ENCODE data around the gene NR4A1.

The NR4A1 gene

DNA sequence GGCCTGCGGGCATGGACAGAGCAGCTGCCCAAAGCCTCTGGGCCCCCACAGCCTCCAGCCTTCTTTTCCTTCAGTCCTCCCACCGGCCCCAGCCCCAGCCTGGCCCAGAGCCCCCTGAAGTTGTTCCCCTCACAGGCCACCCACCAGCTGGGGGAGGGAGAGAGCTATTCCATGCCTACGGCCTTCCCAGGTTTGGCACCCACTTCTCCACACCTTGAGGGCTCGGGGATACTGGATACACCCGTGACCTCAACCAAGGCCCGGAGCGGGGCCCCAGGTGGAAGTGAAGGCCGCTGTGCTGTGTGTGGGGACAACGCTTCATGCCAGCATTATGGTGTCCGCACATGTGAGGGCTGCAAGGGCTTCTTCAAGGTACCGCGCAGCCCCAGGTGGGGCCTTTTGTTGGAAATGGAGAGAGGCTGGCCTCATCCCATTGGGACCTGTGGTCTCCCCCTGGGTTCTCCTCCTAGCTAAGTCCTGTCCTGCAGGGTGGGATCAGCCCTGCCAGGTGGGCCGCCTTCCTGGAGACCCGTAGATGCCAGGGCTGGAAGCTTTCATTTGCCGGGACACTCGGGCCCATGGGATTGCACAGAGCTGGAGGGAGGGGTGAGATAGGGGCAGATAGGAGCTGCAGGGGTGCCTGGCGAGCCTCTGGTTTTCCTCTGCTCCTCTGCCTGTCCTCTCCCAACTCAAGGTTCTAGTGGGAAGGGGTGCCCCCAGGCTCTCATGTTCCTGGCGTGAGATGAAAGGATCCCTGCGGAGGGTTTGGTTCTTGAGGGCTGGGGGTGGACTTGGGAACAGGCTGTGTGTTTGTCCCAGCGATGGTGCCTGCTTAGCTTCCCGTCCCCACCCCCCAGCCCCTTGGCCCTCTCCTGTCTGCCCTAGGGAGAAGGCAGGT lies 3.8 kb downstream of the NR4A1 start:
- TF ChIP-seq CTCF (IDR thresholded peaks at IDR 0.05; ENCODE audit: low read depth, low read length): no peak
- in situ Hi-C loops (cut with HindIII; ENCODE audit: low sequenced_read_pairs): no loop called here
- no peak overlapping the region for H3K4me3 ChIP-seq (ENCODE audit: low read depth, low read length)
- DNase-seq (ENCODE audit: low read depth, low spot score): no peak

DNA sequence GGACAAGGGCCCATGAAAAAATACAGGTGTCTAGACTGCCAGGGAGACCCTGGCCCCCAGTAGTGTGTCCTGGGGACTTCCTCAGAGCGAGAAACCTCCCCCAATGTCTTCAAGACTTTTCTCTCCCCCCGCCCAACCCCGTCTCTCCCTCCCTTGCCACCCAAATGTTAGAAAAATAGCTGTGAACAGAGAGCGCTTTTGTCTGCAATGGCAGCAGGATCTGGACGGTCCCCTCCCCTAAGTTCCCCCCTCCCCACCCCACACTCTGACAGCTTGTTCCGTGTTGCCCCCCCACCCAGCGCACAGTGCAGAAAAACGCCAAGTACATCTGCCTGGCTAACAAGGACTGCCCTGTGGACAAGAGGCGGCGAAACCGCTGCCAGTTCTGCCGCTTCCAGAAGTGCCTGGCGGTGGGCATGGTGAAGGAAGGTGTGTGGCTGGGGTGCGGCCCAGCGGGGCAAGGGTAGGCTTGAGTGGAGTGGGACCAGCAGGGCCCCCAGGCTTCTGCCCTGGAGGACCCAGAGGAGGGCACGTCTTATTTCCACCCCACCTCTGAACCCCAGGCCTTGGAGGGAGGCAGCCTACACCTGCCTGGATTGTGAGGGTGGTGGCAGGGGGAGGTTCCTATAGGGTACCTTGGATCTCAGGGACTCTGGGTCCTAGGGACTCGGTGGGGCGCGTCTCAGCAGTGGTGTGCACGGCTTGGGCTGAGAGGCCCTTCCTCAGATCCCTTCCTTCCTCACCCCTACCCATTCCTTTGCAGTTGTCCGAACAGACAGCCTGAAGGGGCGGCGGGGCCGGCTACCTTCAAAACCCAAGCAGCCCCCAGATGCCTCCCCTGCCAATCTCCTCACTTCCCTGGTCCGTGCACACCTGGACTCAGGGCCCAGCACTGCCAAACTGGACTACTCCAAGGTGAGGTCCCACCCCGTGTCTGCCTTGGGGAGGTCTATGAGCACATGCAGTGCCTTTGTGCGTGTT lies 4.8 kb downstream of the NR4A1 start:
- in situ Hi-C loops (cut with HindIII; ENCODE audit: low sequenced_read_pairs): no loop called here
- TF ChIP-seq CTCF (IDR thresholded peaks at IDR 0.05; ENCODE audit: low read depth, low read length): no peak
- no peak overlapping the region for H3K4me3 ChIP-seq (ENCODE audit: low read depth, low read length)
- no peak for DNase-seq (ENCODE audit: low read depth, low spot score)

DNA sequence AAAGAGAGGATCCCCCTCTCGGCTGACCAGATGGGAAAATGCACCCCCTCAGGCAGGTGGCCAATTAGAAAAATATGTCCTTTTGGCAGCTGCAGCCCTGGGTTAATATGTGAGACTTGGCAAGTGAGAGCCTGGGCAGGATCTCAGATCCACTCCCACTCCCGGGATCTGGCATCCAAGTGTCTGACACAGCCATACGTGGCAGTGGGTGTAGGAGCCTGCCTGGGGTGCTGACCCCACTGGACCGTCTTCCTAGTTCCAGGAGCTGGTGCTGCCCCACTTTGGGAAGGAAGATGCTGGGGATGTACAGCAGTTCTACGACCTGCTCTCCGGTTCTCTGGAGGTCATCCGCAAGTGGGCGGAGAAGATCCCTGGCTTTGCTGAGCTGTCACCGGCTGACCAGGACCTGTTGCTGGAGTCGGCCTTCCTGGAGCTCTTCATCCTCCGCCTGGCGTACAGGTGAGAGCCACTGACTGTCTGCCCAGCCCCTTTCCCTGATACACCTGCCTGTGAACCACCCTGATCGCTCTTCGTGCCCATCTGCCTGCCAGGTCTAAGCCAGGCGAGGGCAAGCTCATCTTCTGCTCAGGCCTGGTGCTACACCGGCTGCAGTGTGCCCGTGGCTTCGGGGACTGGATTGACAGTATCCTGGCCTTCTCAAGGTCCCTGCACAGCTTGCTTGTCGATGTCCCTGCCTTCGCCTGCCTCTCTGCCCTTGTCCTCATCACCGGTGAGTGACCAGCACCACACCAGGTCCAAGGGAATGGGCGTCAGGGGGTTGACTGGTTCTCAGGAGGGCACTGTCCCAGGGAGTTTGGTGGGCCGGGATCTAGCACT lies 5.8 kb downstream of the NR4A1 start:
- H3K4me3 ChIP-seq (ENCODE audit: low read depth, low read length): no peak overlapping the region
- DNase-seq (ENCODE audit: low read depth, low spot score): no peak
- no peak for TF ChIP-seq CTCF (IDR thresholded peaks at IDR 0.05; ENCODE audit: low read depth, low read length)
- in situ Hi-C loops (cut with HindIII; ENCODE audit: low sequenced_read_pairs): no loop called here

DNA sequence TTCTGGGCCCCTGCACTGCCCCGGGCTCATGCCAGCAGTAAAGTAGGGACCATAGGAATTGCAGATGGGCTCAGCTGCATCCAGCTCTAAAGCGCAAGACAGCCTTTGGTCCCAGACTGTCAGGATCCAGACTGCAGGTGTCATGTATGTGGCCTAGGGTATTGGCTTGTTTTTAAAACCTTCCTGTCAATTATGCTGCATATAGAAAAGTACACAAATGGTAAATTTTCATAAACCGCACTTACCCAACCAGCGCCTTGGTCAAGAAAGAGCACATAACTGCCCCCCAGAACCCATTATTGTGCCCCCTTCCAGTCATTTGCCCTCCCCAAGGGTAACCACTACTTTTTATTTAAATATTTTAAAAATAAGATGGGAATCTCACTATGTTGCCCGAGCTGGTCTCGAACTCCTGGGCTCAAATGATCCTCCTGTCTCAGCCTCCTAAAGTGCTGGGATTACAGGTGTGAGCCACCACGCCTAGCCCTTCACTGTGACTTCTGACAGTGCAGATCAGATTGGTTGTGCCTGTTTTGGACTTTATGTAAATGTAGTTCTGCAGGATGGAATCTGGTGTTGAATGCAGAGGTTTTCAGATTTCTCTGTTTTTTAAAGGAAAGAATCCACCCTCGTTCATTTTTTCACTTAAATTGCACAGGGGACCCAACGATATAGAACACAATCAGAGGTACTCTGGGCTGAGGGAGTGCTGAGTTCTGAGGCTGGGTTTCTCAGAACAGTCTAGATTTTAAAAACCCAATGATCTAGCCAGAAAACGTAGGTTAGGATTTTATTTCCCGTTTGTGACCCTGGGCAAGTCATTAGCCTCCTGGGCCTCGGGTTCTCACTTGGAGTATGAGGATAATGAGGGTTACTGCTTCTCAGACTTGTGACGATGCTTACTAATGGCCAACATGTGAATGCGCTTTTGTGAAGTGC lies 6.7 kb downstream of the NR4A1 start:
- in situ Hi-C loops (cut with HindIII; ENCODE audit: low sequenced_read_pairs): no loop called here
- no peak for TF ChIP-seq CTCF (IDR thresholded peaks at IDR 0.05; ENCODE audit: low read depth, low read length)
- DNase-seq (ENCODE audit: low read depth, low spot score): no peak
- H3K4me3 ChIP-seq (ENCODE audit: low read depth, low read length): no peak overlapping the region

DNA sequence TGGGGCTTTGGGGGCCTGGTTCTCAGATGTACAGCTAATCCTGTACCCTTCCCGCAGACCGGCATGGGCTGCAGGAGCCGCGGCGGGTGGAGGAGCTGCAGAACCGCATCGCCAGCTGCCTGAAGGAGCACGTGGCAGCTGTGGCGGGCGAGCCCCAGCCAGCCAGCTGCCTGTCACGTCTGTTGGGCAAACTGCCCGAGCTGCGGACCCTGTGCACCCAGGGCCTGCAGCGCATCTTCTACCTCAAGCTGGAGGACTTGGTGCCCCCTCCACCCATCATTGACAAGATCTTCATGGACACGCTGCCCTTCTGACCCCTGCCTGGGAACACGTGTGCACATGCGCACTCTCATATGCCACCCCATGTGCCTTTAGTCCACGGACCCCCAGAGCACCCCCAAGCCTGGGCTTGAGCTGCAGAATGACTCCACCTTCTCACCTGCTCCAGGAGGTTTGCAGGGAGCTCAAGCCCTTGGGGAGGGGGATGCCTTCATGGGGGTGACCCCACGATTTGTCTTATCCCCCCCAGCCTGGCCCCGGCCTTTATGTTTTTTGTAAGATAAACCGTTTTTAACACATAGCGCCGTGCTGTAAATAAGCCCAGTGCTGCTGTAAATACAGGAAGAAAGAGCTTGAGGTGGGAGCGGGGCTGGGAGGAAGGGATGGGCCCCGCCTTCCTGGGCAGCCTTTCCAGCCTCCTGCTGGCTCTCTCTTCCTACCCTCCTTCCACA lies 7.6 kb downstream of the NR4A1 start:
- DNase-seq (ENCODE audit: low read depth, low spot score): no peak
- no peak for TF ChIP-seq CTCF (IDR thresholded peaks at IDR 0.05; ENCODE audit: low read depth, low read length)
- in situ Hi-C loops (cut with HindIII; ENCODE audit: low sequenced_read_pairs): no loop called here
- no peak overlapping the region for H3K4me3 ChIP-seq (ENCODE audit: low read depth, low read length)

Data from astrocyte of the spinal cord (primary cell).